Measurements from ENCODE around the gene CEP112. TPM values are rescaled to one million over a fixed set of nuclear protein-coding genes. Genes with fewer than 3 reads are reported as not detected.

The CEP112 gene
- total and polyA plus RNA-seq, 2 of the 13 experiments (the other 11 are each of a cell fraction or from before 2014, with no cell fraction given) = 1.2 to 3.4 TPM

- no peak for TF ChIP-seq MLXIP (CRISPR knock-in tag; IDR thresholded peaks at IDR 0.05; ENCODE audit: borderline replicate concordance)
- TF ChIP-seq ZFAT (CRISPR knock-in tag; conservative IDR thresholded peaks at IDR 0.05) = no peak
- no peak for TF ChIP-seq ZNF331 (CRISPR knock-in tag; IDR thresholded peaks at IDR 0.05)
- TF ChIP-seq CBX5 (CRISPR knock-in tag; IDR thresholded peaks at IDR 0.05; ENCODE audit: borderline replicate concordance) = no peak
- TF ChIP-seq HMG20A (CRISPR knock-in tag; IDR thresholded peaks at IDR 0.05; ENCODE audit: borderline replicate concordance) = peak; percentile 79; the same call in 1 of the 2 replicates
- no peak for TF ChIP-seq RFX5 (IDR thresholded peaks at IDR 0.05; ENCODE audit: low read depth, low read length)
- TF ChIP-seq SAP130 (CRISPR knock-in tag; IDR thresholded peaks at IDR 0.05; ENCODE audit: low read depth) = peak; percentile 28; the same call in 1 of the 2 replicates
- 0 out of 2 replicates have a peak, but pooled peaks have one; percentile 28 for TF ChIP-seq ATF3 (CRISPR knock-in tag; IDR thresholded peaks at IDR 0.05)
- TF ChIP-seq ZNF329 (CRISPR knock-in tag; IDR thresholded peaks at IDR 0.05; ENCODE audit: low read depth) = no peak
- TF ChIP-seq EEA1 (CRISPR knock-in tag; IDR thresholded peaks at IDR 0.05; ENCODE audit: borderline replicate concordance) = no peak
- no peak for TF ChIP-seq PREB (CRISPR knock-in tag; IDR thresholded peaks at IDR 0.05)
- no peak for TF ChIP-seq HNRNPUL1 (IDR thresholded peaks at IDR 0.05; ENCODE audit: low read depth, low read length)
- 0 out of 2 replicates have a peak, but pooled peaks have one; percentile 20 for TF ChIP-seq YEATS2 (CRISPR knock-in tag; IDR thresholded peaks at IDR 0.05; ENCODE audit: borderline replicate concordance)
- no peak for TF ChIP-seq SOX6 (IDR thresholded peaks at IDR 0.05)
- TF ChIP-seq SOX6 (CRISPR knock-in tag; IDR thresholded peaks at IDR 0.05) = peak; percentile 67; the same call in 1 of the 2 replicates
- TF ChIP-seq EP300 (IDR thresholded peaks at IDR 0.05; ENCODE audit: low read depth in 2 of 2, low read length in 2 of 2) = peak in 1 of 2 experiments; percentile 54; a peak in 1 of 4 replicates
- no peak for TF ChIP-seq EP300 (CRISPR knock-in tag; IDR thresholded peaks at IDR 0.05; ENCODE audit: borderline replicate concordance)
- TF ChIP-seq CREB1 (IDR thresholded peaks at IDR 0.05) = no peak
- TF ChIP-seq CREB1 (CRISPR knock-in tag; IDR thresholded peaks at IDR 0.05) = peak; percentile 37; the same call in 1 of the 2 replicates
- TF ChIP-seq TCF12 (IDR thresholded peaks at IDR 0.05) = no peak
- TF ChIP-seq TCF12 (CRISPR knock-in tag; IDR thresholded peaks at IDR 0.05) = no peak
- TF ChIP-seq ZNF850 (CRISPR knock-in tag; conservative IDR thresholded peaks at IDR 0.05) = no peak
- TF ChIP-seq ZNF335 (CRISPR knock-in tag; IDR thresholded peaks at IDR 0.05) = no peak
- no peak for TF ChIP-seq ZBTB42 (CRISPR knock-in tag; IDR thresholded peaks at IDR 0.05)
- TF ChIP-seq SMARCC2 (IDR thresholded peaks at IDR 0.05) = no peak
- no peak for TF ChIP-seq GATA4 (IDR thresholded peaks at IDR 0.05; ENCODE audit: borderline replicate concordance, low read depth)
- TF ChIP-seq RNF219 (CRISPR knock-in tag; IDR thresholded peaks at IDR 0.05) = no peak
- TF ChIP-seq POLR2AphosphoS5 (IDR thresholded peaks at IDR 0.05; ENCODE audit: low read depth, low read length) = no peak
Observed at GRCh38 chr17:65759532-65759931, 432.4 kb downstream of the CEP112 start (continued).

Measured in HepG2 (cell line).